ENCODE results near the gene EGR1.

Gene EGR1

GRCh38 chr5:138453590-138453989 lies 11.7 kb upstream of the EGR1 start:
- no peak for DNase-seq (ENCODE audit: low spot score)

GRCh38 chr5:138454121-138454520 lies 11.2 kb upstream of the EGR1 start:
- DNase-seq (ENCODE audit: low spot score) = no peak

DNA sequence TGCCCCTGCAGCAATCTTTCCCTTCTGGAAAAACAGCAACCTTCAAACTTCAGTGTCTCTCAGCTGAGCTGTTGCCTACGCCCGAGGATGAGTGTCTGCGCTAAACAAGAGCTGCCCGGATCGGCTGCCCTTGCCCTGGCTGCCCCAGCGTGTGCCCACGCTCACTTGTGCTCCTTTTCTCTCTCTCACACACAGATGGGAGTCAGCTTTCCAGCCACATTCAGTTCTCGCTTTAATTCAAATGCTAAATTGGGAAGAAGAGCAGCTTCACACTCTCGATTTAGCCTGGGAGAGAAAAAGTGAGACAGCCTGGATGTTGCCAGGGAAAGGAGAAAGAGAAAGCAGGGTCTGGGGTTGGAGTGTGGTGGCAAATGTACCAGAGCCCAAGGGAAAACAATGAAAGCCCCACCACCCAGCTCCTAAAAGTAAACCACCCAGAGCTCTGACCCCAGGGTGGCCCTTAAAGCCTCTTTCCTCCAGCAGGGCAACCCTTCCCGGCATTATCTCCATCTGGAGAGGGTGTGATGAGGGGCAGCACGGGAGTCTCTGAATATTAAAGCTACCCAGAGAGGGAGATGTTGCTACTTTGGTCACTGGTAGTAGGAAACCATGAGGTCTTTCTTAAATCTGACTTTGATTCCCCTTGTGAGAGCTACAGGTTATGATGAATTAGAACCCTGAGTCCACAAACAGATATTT lies 9.9 kb upstream of the EGR1 start:
- peak; percentile 58 for DNase-seq (ENCODE audit: low spot score)

GRCh38 chr5:138457531-138458275 lies 7.6 kb upstream of the EGR1 start:
- DNase-seq (ENCODE audit: low spot score) = no peak

GRCh38 chr5:138458384-138458783 lies 6.9 kb upstream of the EGR1 start:
- DNase-seq (ENCODE audit: low spot score) = peak; percentile 55

GRCh38 chr5:138458856-138459255 lies 6.4 kb upstream of the EGR1 start:
- DNase-seq (ENCODE audit: low spot score) = no peak

DNA sequence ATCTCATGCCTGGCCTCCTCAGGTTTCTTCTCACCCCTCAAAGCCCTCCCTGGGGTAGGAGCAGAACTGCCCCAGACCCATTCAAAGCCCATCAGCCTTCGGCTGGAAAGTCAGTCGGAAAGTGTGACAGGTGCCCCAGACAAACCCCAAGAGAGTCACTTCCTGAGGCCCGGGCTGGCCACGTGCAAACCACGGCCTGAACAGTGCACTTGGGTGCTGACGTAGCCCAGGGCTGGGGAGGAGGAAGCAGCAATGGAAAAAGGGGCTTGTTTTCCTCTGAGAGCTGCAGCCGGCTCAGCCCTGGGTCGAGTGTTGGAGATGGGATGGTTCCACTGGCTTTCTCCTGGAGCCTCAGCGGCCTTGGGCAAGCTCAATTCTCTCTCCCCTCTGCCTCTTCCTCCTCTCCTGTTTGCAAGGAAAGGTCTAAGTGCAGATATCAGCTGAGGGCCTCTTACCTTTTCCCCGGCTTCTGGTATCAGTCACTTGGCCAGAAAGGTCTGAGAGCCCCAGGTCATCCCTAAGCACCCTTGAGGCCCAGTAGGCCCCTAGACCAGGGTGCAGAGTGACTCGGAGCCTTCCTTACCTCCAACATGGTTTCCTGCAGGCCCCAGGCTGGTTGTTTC lies 5.9 kb upstream of the EGR1 start:
- DNase-seq (ENCODE audit: low spot score) = peak; percentile 76

DNA sequence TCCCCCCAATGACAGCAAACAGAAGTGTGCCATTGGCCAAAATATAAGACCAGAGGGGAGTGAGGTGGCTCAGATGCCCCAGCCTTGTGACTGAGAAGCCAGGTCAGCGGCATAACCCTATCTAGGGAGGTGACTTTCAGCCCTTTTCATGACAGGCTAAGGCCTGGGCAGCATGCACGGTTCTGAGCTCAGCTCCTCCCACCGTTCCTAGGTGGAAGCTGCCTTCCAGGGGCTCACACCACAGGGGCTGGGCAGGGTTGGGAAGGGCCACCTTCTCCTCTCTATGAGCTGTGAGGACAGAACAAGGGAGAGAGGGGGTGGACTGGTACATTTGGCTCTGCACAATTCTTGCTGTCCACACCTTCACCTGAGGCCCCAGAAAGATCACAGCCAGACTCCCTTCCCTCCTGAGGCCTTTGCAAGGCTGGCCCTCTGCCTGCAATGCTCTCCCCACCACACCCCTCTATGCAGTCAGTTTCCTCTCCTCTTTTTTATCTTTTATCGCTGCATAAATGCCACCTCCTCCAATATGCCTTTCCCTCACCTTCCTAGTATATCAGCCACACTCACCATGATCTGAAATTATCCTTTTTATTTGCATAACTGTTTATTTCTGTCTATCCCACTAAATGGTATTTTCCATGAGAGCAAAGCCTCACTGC lies 5.1 kb upstream of the EGR1 start:
- no peak for DNase-seq (ENCODE audit: low spot score)

- no peak for DNase-seq (ENCODE audit: low spot score)
These were observed 3.7 kb upstream of the EGR1 start for GRCh38 chr5:138461343-138462125.

- no peak for DNase-seq (ENCODE audit: low spot score)
These were observed 1.8 kb upstream of the EGR1 start for GRCh38 chr5:138463419-138464007.

DNA sequence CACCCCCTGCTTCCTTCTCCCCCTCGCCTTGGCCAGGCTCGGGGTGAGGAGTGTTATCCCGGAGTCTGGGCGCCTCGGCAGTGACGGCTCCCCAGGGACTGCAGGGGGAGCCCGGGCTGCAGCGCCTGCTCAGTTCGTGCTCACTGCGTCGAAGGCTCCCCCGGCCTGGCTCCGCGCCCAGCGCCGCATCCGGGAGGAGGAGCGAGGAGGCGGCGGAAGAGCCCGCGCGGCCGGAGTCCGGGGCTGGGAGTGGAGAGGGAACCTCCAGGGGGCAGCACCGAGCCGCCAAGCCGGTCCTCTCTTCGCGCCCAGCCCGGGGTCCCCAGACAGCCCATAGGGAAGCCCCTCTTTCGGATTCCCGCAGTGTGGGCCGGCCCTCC lies 1.3 kb upstream of the EGR1 start:
- peak; percentile 94 for DNase-seq (ENCODE audit: low spot score)

DNA sequence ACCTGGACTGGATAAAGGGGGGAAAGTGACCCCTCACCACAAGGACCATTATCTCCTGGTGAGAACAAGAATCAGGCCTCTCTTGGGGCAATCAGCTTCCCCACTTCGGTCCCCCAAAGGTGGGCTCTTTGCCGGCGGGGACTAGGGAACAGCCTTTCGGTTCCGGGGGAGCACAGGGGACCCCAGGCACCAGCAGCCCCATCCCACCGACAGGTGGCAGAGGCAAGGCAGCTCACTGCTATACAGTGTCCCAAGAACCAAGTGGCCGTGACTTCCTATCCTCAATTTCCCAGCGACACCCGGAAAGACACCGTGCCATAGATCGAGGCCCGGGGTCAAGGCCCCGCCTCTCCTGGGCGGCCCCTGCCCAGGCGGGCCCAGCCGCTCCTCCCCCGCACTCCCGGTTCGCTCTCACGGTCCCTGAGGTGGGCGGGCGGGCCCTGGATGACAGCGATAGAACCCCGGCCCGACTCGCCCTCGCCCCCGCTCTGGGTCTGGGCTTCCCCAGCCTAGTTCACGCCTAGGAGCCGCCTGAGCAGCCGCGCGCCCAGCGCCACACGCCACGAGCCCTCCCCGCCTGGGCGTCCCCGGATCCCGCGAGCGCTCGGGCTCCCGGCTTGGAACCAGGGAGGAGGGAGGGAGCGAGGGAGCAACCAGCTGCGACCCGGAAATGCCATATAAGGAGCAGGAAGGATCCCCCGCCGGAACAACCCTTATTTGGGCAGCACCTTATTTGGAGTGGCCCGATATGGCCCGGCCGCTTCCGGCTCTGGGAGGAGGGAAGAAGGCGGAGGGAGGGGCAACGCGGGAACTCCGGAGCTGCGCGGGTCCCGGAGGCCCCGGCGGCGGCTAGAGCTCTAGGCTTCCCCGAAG lies 655 bp upstream of the EGR1 start:
- peak; percentile 99 for DNase-seq (ENCODE audit: low spot score)

DNA sequence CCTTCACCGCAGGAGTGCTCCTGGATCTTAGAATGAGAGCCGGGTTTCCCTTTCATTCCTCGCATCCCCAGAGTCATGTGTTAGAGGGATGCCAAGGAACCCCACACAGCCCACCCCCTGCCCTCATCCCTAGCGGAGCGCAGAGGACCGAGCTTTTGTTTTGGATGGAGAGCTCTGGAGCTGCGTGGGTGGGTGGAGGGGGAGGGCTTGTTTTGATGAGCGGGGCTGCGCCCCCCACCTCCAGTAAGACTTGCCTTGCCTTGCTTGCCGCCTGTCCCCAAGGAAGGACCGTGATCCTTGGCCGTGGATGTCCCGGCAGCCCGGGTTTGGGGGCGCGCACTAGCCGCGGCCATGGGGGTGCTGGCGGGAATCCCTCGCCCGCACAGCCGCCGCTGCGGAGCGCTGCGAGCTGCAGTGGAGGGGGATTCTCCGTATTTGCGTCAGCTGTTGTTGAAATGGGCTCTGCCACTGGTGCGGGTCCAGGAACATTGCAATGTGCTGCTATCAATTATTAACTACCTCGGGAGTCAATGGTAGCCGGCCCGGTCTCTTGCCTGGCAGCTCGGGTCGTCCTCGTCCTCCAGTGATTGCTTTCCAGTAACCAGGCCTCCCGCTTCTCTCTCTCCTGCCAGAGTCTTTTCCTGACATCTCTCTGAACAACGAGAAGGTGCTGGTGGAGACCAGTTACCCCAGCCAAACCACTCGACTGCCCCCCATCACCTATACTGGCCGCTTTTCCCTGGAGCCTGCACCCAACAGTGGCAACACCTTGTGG lies 1.0 kb downstream of the EGR1 start:
- no peak for DNase-seq (ENCODE audit: low spot score)

DNA sequence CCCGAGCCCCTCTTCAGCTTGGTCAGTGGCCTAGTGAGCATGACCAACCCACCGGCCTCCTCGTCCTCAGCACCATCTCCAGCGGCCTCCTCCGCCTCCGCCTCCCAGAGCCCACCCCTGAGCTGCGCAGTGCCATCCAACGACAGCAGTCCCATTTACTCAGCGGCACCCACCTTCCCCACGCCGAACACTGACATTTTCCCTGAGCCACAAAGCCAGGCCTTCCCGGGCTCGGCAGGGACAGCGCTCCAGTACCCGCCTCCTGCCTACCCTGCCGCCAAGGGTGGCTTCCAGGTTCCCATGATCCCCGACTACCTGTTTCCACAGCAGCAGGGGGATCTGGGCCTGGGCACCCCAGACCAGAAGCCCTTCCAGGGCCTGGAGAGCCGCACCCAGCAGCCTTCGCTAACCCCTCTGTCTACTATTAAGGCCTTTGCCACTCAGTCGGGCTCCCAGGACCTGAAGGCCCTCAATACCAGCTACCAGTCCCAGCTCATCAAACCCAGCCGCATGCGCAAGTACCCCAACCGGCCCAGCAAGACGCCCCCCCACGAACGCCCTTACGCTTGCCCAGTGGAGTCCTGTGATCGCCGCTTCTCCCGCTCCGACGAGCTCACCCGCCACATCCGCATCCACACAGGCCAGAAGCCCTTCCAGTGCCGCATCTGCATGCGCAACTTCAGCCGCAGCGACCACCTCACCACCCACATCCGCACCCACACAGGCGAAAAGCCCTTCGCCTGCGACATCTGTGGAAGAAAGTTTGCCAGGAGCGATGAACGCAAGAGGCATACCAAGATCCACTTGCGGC lies 1.8 kb downstream of the EGR1 start:
- DNase-seq (ENCODE audit: low spot score) = no peak

- no peak for DNase-seq (ENCODE audit: low spot score)
These were observed 2.4 kb downstream of the EGR1 start for GRCh38 chr5:138467711-138468132.

DNA sequence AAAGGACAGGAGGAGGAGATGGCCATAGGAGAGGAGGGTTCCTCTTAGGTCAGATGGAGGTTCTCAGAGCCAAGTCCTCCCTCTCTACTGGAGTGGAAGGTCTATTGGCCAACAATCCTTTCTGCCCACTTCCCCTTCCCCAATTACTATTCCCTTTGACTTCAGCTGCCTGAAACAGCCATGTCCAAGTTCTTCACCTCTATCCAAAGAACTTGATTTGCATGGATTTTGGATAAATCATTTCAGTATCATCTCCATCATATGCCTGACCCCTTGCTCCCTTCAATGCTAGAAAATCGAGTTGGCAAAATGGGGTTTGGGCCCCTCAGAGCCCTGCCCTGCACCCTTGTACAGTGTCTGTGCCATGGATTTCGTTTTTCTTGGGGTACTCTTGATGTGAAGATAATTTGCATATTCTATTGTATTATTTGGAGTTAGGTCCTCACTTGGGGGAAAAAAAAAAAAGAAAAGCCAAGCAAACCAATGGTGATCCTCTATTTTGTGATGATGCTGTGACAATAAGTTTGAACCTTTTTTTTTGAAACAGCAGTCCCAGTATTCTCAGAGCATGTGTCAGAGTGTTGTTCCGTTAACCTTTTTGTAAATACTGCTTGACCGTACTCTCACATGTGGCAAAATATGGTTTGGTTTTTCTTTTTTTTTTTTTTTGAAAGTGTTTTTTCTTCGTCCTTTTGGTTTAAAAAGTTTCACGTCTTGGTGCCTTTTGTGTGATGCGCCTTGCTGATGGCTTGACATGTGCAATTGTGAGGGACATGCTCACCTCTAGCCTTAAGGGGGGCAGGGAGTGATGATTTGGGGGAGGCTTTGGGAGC lies 3.1 kb downstream of the EGR1 start:
- no peak for DNase-seq (ENCODE audit: low spot score)

- no peak for DNase-seq (ENCODE audit: low spot score)
These were observed 3.8 kb downstream of the EGR1 start for GRCh38 chr5:138468966-138469539.

All from Ammon's horn (tissue), 1 donor.